NCI-H1694 treated with DMSO at 0.1 percent for 48 hours (cell line): ENCODE measurements around the gene ZNF366.

Source experiments
- DNase-seq: peaks from one replicate; lab custom pipeline; 2025; lab: John Stamatoyannopoulos, UW

ZNF366 gene

DNA sequence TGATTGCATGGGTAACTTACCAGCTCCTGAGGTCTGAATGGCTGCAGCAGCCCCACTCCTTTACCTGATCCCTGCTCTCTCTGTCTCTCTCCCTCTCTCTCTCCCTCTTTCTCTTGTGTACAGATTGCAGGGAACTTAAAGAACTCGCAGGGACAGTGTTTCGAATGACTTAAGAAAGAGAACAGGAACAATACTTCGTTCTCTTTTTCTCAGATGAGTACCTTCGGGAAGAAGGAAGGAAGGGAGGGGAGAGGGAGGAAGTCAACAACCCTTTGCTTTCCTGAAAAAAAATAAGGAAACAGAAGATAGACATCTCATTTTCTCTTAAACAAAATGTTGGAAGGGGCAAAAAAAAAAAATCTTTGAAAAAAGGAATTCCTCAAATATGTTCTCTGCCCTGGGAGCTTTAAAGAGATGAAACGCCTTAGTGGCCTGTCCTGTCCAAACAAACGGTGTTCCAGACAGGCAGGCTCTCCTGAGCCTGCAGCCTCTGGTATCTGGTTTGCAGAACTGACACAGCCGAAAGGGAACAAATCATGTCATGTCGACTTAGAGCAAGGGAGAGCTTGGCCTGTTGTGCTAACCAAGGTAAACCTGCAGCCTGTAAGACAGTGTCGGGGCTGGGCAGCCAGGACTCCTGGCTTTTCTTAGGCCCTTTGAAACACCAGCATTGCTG is at the start of gene ZNF366:
Gene ZNF366, minus strand, starts transcription at position 180 of the 676 bp plus-strand sequence. CDS start 45,914 bp downstream, outside the sequence.
- no peak for DNase-seq

DNA sequence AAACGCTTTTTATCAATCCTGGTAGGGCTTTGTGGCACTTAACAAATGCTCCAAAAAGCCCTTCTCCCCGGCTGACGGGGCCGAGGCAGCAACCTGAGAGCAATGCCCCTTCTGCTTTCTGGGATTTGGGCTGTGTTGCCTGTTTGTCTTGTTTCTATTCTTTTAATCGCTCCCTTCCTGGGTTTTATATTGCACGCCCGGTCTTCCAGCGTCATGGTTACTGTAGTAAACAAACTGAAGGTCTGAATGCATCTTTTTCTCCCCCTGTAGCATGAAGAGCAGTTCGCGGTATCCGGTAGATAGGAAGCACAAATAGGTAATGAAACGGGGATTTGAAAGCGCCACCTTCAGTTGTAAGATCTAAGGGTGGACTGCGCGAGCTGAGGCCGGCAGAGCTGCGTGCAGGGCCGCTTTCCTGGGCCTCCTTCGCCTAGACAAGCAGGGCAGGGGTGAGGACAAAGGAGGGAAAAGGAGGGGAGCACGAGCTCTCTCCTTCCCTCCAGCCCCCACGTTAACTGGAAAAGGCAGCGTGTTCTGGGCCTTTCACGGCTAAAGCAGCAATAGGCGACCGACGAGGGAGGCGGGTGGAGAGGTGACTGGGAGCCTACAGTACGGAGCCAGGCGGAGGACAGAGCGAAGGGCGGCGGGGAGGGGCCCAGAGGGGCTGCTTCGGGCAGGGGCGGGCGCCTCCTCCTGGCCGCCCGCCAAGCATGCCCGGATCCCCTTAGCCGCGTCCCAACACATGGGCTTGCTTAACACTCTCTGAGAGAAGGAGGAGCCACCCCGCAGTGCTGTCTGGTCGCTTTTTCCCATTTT is 49.3 kb upstream of the ZNF366 start:
- DNase-seq, result peak; percentile 89

DNA sequence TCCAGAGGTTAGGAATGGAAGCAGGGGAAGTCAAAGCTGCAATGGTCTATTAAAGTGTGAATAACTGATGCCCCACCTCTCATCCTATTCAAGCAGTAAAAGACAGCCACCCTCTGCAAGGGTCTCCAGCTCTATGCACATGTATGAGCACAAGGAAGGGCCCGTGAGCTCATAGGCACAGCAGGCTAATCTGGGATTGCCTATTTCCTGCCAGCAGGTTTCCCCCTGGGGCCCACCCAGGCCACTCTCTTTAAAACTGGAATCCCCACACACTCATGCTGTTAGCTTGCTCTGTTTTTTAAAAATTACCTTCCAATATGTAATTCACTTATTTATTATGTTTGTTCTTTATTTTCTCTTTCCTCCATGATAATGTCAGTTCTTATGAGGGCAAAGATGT is 48.7 kb upstream of the ZNF366 start:
- no peak for DNase-seq

DNA sequence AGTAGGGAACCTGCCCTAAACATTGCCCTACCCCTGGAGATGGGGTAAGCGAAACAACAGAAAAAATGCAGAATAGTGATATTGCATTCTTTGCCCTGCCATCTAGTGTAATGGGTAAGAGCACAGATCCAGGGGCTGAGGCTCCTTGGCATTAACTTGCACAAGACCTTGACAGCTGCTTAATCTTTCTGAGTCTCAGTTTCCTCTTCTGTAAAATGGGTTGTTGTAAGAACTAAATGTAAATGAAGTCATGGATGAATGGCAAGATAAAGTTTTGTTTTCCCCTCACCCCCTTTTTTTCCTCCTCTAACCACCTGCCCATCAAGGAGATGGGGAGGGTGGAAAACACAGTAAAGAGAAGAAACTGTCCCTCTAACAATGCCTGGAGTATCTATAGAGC is 47.7 kb upstream of the ZNF366 start:
- DNase-seq, result no peak

GRCh38 chr5:72552041-72552557 is 44.9 kb upstream of the ZNF366 start:
- no peak for DNase-seq

GRCh38 chr5:72550595-72550994 is 43.4 kb upstream of the ZNF366 start:
- no peak for DNase-seq

- no peak for DNase-seq
Observed at GRCh38 chr5:72543811-72544210, 36.6 kb upstream of the ZNF366 start.

DNA sequence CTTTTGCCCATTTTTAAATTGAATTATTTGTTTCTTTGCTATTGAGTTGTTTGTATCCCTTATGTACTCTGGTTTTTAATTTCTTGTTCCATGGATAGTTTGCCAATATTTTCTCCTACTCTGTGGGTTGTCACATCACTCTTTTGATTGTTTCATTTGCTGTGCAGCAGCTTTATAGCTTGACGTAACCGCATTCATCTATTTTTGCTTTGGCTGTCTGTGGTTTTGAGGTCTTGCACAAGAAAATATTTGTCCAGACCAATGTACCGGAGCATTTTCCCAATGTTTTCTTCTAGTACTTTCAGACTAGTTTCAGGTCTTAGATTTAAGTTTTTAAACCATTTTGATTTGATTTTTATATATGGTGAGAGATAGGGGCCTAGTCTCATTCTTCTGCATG is 36.2 kb upstream of the ZNF366 start:
- no peak for DNase-seq

DNA sequence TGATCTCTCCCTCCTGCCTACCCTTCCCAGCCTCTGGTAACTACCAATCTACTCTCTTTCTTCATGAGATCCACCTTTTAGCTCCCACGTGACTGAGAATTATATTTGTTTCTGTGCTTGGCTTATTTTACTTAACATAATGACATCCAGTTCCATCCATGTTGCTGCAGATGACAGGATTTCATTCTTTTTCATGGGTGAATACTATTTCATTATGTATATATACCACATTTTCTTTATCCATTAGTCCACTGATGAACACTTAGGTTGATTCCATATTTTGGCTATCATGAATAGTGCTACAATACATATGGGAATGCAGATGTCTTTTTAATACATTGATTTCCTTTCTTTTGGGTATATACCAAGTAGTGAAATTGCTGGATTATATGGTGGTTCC is 35.5 kb upstream of the ZNF366 start:
- no peak for DNase-seq

GRCh38 chr5:72541501-72542225 is 34.5 kb upstream of the ZNF366 start:
- DNase-seq, result no peak

- DNase-seq, result no peak
Observed at GRCh38 chr5:72540759-72541438, 33.7 kb upstream of the ZNF366 start.

DNA sequence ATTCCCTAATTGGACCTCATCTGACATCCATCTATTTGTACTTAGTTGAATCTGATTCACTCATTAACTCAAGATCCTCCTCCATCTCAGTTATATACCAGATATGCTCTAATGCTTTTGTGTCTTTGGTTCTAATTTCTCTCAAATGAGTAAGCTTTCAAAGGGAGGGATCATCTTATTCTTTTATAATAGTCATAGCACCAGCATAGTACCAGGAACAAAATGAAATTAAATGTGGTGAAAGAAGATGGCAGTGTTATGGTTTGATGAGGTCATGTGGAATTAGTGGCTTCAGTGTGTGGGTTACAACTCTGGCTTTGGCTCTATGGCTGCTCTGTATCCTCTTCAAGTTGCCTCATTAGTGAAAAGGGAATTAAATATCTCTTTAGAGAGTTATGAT is 32.5 kb upstream of the ZNF366 start:
- DNase-seq, result no peak

GRCh38 chr5:72539038-72539437 is 31.8 kb upstream of the ZNF366 start:
- no peak for DNase-seq

DNA sequence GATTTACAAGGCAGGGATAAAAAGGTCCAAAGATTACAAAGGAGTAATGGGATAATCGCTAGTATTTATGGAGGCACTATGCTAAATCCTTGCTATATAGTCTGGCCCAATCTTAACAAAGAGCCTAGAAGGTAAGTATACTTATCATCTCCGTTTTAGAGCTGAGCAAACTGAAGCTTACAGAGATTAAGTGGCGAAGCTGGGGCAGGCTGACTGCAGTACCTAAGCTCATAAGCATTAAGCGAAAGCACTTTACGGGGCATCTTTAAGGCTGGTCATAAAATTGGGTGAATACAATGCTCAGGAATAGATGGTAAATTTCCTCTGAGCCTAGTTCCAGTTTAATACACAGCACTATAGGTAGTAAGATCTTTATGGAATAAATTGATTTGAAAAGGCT is 30.0 kb upstream of the ZNF366 start:
- no peak for DNase-seq

GRCh38 chr5:72531496-72532190 is 24.4 kb upstream of the ZNF366 start:
- DNase-seq, result peak; percentile 60

GRCh38 chr5:72530196-72530595 is 23.0 kb upstream of the ZNF366 start:
- DNase-seq, result no peak

GRCh38 chr5:72529383-72529782 is 22.2 kb upstream of the ZNF366 start:
- no peak for DNase-seq

- no peak for DNase-seq
Observed at GRCh38 chr5:72525816-72526215, 18.6 kb upstream of the ZNF366 start.

GRCh38 chr5:72523960-72524582 is 16.9 kb upstream of the ZNF366 start:
- peak; percentile 56 for DNase-seq

GRCh38 chr5:72522607-72523006 is 15.4 kb upstream of the ZNF366 start:
- no peak for DNase-seq

DNA sequence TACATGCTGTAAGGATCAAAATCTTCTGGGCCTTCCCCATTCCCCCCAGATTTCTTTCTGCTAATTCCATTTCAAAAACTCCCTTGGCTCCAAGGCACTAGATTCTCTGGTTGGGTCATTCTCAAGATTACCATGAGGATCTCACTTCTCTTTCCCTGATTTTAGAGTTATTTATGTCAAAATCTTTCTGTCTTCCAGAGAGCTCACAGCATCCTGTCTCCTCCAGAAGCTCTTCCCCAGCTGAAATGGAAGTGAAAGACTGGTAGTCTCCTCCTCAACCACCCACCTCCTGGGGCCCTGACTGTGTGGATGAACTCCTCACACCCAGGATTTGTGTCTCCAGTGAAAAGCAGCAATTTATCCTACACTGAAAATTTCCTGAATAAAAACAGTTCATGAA is 11.9 kb upstream of the ZNF366 start:
- no peak for DNase-seq
